ENCODE measurements around the gene ADCK2.

- no peak for TF ChIP-seq SMAD1 (IDR thresholded peaks at IDR 0.05; ENCODE audit: low read depth, partially characterized antibody)
- TF ChIP-seq SUPT20H (IDR thresholded peaks at IDR 0.05; ENCODE audit: borderline replicate concordance, control insufficient read depth, low read depth, low read length) = no peak
- TF ChIP-seq CTCF (IDR thresholded peaks at IDR 0.05 in 2 of 3, conservative IDR thresholded peaks at IDR 0.05 in 1 of 3; ENCODE audit: control insufficient read depth in 2 of 3, extremely low read depth in 1 of 3, insufficient read depth in 1 of 3, low read depth in 3 of 3, low read length in 3 of 3) = no peak
- no peak for TF ChIP-seq MAX (IDR thresholded peaks at IDR 0.05; ENCODE audit: low read depth, low read length)
- no peak for TF ChIP-seq CBX5 (IDR thresholded peaks at IDR 0.05; ENCODE audit: low read depth)
- TF ChIP-seq CHD2 (IDR thresholded peaks at IDR 0.05; ENCODE audit: borderline replicate concordance, low read depth, low read length) = no peak
- no peak for TF ChIP-seq CEBPB (IDR thresholded peaks at IDR 0.05; ENCODE audit: borderline replicate concordance in 1 of 2, low read depth in 2 of 2, low read length in 2 of 2)
- TF ChIP-seq NKRF (conservative IDR thresholded peaks at IDR 0.05) = no peak
- no peak for TF ChIP-seq POLR2A (IDR thresholded peaks at IDR 0.05; ENCODE audit: low read depth, low read length)
These were observed 15.9 kb upstream of the ADCK2 start for GRCh38 chr7:140656548-140657515.

All from GM12878 (cell line).